MG63 (cell line): Measurements from ENCODE around the gene SMIM3. TPM values are rescaled to one million over a fixed set of nuclear protein-coding genes. Genes with fewer than 3 reads are reported as not detected.
A peak's percentile ranks its signal among the peaks of the same experiment; 100 is the strongest.
"Not testable (repeated sequence)": the region's sequence is repeated elsewhere in the genome, so short reads cannot be mapped to it uniquely, and the experiment has no call there.

Source experiments
- DNase-seq: peaks from one replicate; pipeline ENCODE4 v3.0.0-alpha.2; 2020
- H3K27me3 ChIP-seq: fragments of 250-450 bp; sonication (Bioruptor Pico); 2 replicates; pipeline ENCODE4 v1.5.1; 2020; ENCODE audit warnings: mild to moderate bottlenecking, moderate library complexity
- H3K36me3 ChIP-seq: fragments of 250-450 bp; sonication (Bioruptor Pico); 2 replicates; pipeline ENCODE4 v1.5.1; 2020; ENCODE audit warnings: mild to moderate bottlenecking, moderate library complexity
- H3K4me3 ChIP-seq: fragments of 250-450 bp; sonication (Bioruptor Pico); 2 replicates; pipeline ENCODE4 v1.5.1; 2020; ENCODE audit warnings: mild to moderate bottlenecking, moderate library complexity
- H3K9me3 ChIP-seq: fragments of 250-450 bp; sonication (Bioruptor Pico); 2 replicates; pipeline ENCODE4 v1.5.1; 2020; ENCODE audit warnings: mild to moderate bottlenecking, moderate library complexity
- total RNA-seq: library from RNA; depleted of rRNA; stranded (reverse); fragments of >200 nt; shearing (Covaris generic); gene quantifications from 2 replicates; pipeline ENCODE4 v1.2.3, GENCODE V29; 2014; ENCODE audit warnings: low replicate concordance; rRNA removed

Gene SMIM3, protein sequence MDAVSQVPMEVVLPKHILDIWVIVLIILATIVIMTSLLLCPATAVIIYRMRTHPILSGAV
- total RNA-seq = 85.3 and 98.3 TPM in 2 replicates

DNA sequence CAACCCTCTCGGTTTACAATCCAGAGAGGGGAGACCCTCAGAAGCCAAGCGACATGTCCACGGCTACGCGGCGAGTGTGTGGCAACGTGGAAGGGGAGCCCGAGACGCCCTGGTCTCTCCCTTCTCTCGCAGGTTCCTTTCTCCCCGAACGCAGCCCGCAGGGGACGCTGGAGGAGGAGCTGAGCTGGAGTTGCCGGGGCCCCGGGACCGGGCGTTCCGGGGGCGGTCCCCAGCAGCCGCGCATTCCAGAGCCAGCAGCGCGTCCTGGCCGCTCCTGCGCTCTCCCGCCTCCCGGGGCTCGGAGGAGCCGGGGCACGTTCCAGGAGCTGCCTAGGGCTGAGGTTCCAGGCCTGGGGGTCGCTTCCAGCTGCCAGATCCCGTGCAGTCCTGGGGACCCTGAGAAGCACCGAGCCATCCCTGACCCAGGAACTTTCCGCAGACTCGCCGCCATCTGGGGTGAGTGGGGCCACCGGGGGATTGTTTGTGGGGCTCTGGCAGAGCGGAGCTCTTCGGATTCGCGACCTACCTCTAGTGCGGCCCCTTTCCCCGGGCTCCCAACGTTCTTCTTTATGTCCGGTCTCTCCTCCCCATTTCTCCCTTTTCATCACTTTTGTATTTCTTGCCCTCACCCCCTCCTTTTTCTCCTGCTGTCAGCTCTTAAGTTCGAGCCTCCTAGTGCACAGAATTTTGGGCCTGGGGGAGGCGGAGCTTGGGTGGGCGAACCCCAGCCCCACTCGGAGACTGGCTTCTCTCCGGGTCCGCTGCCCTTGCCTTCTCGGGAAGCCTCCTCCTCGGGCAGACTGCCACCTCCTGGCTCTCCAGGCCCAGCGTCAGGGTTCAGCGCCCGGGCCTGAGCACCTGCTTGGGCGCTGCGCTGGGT lies at the start of gene SMIM3:
Gene SMIM3, plus strand, starts transcription at position 241 of the 880 bp plus-strand sequence. CDS start 16,684 bp downstream, outside the sequence.
- peak within 1 kb of the TSS; percentile 79 for H3K4me3 ChIP-seq
- H3K9me3 ChIP-seq = no peaks in the 10 kb centered on the region
- peak; percentile 89 for DNase-seq

DNA sequence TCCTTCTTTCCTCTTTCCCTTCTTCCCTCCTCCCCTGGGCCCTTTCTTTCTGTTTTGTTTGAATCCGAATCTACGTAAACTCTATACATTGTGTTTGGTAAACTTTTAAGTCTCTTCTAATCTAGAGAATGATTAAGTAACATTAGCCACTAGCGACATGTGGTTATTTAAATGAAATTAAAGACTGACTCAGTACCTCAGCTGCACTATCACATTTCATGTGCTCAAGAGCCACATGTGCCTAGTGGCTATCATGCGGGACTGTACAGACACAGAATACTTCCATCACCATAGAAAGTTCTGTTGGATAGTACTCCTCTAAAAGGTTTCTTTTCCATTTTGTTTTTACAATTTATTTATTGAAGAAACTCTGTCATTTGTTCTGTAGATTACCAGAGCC lies 48.7 kb upstream of the SMIM3 start:
- Histone ChIP-seq H3K4me3 (no peak overlapping the region), H3K27me3 (no peaks in the 10 kb centered on the region), H3K36me3 (peaks cover 86% of the 10 kb centered on the region), H3K9me3 (no peaks in the 10 kb centered on the region)
- no peak for DNase-seq

More for the DNA sequence above, at the start of gene SMIM3:
- no peaks in the 10 kb centered on the region for H3K27me3 ChIP-seq
- H3K36me3 ChIP-seq = peaks cover 32% of the 10 kb centered on the region

DNA sequence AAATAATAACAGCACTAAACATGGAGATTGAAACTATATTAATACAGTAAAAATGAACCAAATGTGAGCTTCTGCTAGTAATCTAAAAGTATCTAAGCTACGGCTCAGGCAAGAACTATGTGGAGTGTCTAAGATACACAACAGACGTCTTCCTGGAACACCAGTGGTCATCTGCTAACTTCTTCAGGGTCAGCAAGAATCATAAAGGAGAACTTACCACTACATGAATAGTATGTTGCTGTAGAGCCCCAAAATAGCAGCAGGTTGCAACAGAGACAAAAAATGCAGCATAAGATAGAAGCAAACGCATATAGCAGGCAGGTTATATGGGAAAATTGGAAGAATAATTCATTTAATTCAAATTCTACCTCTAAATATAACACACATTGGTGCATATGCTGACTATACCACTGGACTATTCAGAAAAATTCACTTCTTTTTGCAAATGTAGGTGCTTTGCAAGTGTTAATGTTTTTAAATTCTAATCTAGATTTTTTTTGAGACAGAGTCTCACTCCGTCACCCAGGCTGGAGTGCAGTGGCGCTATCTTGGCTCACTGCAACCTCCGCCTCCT lies 46.8 kb upstream of the SMIM3 start:
- Histone ChIP-seq H3K27me3 (no peaks in the 10 kb centered on the region), H3K36me3 (peaks cover 90% of the 10 kb centered on the region)
- no peak for DNase-seq

DNA sequence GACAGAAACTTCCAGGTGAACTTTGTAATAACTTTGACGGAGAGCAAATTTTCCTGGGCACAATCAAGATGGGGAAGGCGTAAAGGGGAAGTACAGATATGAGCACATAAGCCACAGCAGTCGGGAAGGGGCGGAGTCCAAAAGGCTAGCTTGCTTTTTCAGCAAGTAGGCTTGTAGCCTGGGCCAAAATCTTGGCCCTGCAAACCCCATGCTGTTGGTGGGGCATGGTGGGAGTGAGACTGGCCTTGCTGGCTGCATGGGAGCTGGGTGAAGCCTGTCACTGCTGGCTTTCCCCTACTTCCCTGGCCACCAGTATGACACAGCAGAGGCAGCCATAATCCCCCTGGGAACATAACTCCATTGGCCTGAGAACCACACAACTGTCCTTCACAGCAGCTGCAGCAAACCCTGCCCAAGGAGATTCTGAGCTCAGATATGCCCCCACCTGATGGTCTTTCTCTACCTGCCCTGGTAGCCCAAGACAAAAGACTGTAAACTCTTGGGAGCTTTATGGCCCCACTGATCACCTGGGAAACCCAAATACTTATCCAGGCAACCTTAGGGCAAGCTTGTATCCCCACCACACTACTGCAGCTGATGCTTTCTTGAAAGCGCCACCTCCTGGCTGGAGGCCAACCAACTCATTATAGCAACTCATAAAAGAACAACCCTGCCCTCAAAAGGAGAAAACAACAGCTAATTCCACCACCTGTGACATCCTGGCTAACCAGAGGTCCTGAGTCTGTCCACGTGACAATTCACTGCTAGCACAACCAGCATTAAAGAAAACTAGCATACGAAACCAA lies 43.8 kb upstream of the SMIM3 start:
- peaks cover 92% of the 10 kb centered on the region for H3K36me3 ChIP-seq
- no peak for DNase-seq
- peaks cover 12% of the 10 kb centered on the region for H3K9me3 ChIP-seq
- no peak overlapping the region for H3K4me3 ChIP-seq
- no peaks in the 10 kb centered on the region for H3K27me3 ChIP-seq

More for the DNA sequence above, 46.8 kb upstream of the SMIM3 start:
- Histone ChIP-seq H3K4me3 (no peak overlapping the region), H3K9me3 (peaks cover 9% of the 10 kb centered on the region)

GRCh38 chr5:150738862-150739261 lies 39.7 kb upstream of the SMIM3 start:
- Histone ChIP-seq H3K27me3 (no peaks in the 10 kb centered on the region), H3K4me3 (no peak overlapping the region), H3K9me3 (peaks cover 12% of the 10 kb centered on the region), H3K36me3 (peaks cover 89% of the 10 kb centered on the region)
- DNase-seq = no peak

DNA sequence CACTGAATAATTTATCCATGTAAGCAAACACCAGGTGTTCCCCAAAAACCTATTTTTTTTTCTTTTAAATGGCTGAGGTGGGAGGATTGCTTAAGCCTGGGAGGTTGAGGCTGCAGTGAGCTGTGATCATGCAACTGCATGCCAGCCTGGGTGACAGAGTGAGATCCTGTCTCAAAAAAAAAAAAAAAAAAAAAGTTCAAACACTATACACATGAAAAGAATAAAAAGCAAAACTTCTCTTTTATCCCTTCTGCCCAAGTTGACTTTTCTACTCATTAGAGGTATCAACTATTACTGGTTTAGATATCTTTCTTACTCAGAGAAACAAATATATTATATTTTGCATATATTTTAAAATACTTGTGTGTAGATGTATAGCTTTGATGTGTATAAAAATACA lies 37.6 kb upstream of the SMIM3 start:
- peaks cover 11% of the 10 kb centered on the region for H3K9me3 ChIP-seq
- no peaks in the 10 kb centered on the region for H3K27me3 ChIP-seq
- H3K4me3 ChIP-seq = no peak overlapping the region
- DNase-seq = no peak
- peaks cover 79% of the 10 kb centered on the region for H3K36me3 ChIP-seq

DNA sequence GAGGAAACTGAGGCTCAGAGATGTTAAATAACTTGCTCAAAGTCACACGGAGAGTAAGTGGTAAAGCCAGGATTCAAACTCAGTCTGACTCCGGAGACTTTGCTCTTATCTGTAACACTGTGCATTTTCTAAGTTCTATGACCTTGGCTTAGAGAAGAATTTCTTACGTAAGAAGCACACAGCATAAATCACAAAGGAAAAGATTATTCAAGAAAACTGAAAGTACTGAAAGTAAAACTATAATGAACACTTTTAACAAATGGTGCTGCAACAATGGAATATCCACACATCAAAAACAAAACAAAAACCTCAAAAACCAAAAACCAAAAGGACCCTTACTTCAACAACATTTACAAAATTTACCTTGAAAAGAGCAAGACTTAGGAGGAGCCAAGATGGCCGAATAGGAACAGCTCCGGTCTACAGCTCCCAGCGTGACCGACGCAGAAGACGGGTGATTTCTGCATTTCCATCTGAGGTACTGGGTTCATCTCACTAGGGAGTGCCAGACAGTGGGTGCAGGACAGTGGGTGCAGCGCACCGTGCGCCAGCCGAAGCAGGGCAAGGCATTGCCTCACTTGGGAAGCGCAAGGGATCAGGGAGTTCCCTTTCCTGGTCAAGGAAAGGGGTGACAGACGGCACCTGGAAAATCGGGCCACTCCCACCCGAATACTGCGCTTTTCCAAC lies 36.0 kb upstream of the SMIM3 start:
- not testable (repeated sequence) for H3K27me3 ChIP-seq, DNase-seq, H3K4me3 ChIP-seq, H3K9me3 ChIP-seq
- H3K36me3 ChIP-seq = peaks cover 74% of the 10 kb centered on the region

DNA sequence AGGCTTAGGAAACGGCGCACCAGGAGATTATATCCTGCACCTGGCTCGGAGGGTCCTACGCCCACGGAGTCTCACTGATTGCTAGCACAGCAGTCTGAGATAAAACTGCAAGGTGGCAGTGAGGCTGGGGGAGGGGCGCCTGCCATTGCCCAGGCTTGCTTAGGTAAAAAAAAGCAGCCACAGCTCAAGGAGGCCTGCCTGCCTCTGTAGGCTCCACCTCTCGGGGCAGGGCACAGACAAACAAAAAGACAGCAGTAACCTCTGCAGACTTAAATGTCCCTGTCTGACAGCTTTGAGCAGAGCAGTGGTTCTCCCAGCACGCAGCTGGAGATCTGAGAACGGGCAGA lies 35.4 kb upstream of the SMIM3 start:
- H3K4me3 ChIP-seq, H3K9me3 ChIP-seq, H3K27me3 ChIP-seq, DNase-seq: not testable (repeated sequence)
- H3K36me3 ChIP-seq = peaks cover 74% of the 10 kb centered on the region

GRCh38 chr5:150750469-150750868 lies 28.1 kb upstream of the SMIM3 start:
- DNase-seq = no peak
- H3K36me3 ChIP-seq = peaks cover 85% of the 10 kb centered on the region

DNA sequence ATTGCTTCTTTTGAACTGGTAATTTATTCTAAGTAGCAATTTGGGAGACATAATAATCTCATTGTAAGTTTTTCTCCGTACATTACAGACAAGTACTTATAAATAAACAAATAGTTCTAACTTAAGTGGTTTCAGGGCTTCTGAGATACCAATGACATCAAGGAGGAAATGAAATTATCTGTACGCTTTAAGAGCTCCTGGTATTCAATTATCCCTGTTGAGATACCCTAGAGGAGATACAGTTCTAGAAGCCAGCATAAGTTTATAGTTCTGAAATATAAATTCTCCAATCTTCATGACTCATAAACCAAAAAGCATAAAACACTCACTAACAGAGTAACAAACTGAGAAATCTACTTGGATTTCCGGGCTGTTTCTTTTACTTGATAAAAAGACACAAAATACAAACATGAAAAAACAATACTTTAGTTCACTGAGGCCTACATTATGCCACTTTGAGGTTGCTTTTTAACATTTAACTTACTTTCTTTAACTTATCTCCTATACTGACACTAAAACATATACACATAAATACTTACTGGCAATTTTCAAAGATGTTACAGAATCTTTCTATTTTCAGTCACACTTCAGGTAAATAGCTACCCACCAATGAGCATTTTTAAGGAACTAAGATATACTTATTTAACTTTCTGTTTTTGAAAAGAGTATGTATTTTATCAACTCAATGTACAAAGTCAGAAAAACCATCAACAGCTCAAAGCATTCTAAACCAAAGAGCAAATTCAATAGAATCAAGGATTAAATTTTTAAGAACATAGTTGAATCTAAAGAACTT lies 27.3 kb upstream of the SMIM3 start:
- peaks cover 90% of the 10 kb centered on the region for H3K36me3 ChIP-seq
- no peak for DNase-seq

More at GRCh38 chr5:150750469-150750868, 28.1 kb upstream of the SMIM3 start:
- peaks cover 4% of the 10 kb centered on the region; the same call in 1 of the 2 replicates for H3K9me3 ChIP-seq
- no peaks in the 10 kb centered on the region for H3K27me3 ChIP-seq
- no peak overlapping the region for H3K4me3 ChIP-seq

GRCh38 chr5:150753463-150753862 lies 25.1 kb upstream of the SMIM3 start:
- Histone ChIP-seq H3K4me3 (no peak overlapping the region), H3K27me3 (no peaks in the 10 kb centered on the region), H3K36me3 (peaks cover 85% of the 10 kb centered on the region), H3K9me3 (no peaks in the 10 kb centered on the region)
- DNase-seq = no peak

More for the DNA sequence above, 27.3 kb upstream of the SMIM3 start:
- Histone ChIP-seq H3K9me3 (peaks cover 4% of the 10 kb centered on the region; the same call in 1 of the 2 replicates), H3K4me3 (no peak overlapping the region), H3K27me3 (no peaks in the 10 kb centered on the region)

GRCh38 chr5:150753863-150754262 lies 24.7 kb upstream of the SMIM3 start:
- no peak for DNase-seq
- Histone ChIP-seq H3K36me3 (peaks cover 83% of the 10 kb centered on the region), H3K4me3 (no peak overlapping the region), H3K9me3 (no peaks in the 10 kb centered on the region), H3K27me3 (no peaks in the 10 kb centered on the region)

DNA sequence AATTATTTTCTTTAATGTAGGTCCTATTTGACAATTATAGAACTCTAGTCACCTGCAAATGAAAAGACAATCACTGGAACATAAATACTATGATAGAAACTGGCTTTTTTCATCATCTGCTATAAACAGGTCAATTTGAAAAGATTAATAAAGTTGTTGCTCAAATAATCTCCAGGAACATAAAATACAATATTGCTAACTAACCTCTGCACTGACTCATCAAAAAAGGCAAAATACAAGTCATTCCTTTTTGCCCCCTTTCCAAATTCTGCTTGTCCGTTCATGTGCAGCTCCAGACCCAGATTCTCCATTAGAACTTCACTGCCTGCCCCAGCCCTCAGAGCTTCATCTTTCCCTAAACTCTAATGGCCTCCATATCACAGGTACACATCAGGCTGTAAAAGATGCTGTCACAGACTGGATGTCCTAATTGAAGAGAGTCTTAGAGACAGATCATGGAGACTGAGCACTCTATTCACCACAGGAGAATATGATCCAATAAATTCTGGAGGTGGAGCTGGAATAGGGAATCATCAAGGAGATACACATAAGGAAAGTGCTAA lies 21.4 kb upstream of the SMIM3 start:
- peak overlapping the region; percentile 83 for H3K4me3 ChIP-seq
- H3K9me3 ChIP-seq = no peaks in the 10 kb centered on the region
- peaks cover 50% of the 10 kb centered on the region for H3K36me3 ChIP-seq
- DNase-seq = no peak
- H3K27me3 ChIP-seq = no peaks in the 10 kb centered on the region

GRCh38 chr5:150758203-150758530 lies 20.4 kb upstream of the SMIM3 start:
- peak overlapping the region; percentile 83 for H3K4me3 ChIP-seq
- no peaks in the 10 kb centered on the region for H3K9me3 ChIP-seq
- peaks cover 40% of the 10 kb centered on the region for H3K36me3 ChIP-seq
- no peaks in the 10 kb centered on the region for H3K27me3 ChIP-seq
- no peak for DNase-seq

GRCh38 chr5:150758531-150759333 lies 19.8 kb upstream of the SMIM3 start, which contains the start of gene DCTN4:
Gene DCTN4, minus strand, starts transcription at chr5:150759017. Its CDS starts 24 bp downstream, at chr5:150758993.
- Histone ChIP-seq H3K9me3 (no peaks in the 10 kb centered on the region), H3K36me3 (peaks cover 34% of the 10 kb centered on the region), H3K27me3 (no peaks in the 10 kb centered on the region), H3K4me3 (peak within 1 kb of the TSS; percentile 83)
- DNase-seq = peak; percentile 99
